Loucy (cell line): ENCODE measurements around the gene TXLNG.
"Not testable (repeated sequence)": the region's sequence is repeated elsewhere in the genome, so short reads cannot be mapped to it uniquely, and the experiment has no call there.

Experiments
- H2AFZ ChIP-seq: fragments of 200-600 bp; sonication (generic); 2 replicates; pipeline ENCODE4 v1.6.0; 2016; ENCODE audit warnings: antibody characterized with exemption, mild to moderate bottlenecking, low read length, moderate library complexity
- H3F3A ChIP-seq: fragments of 200-600 bp; 2 replicates; pipeline ENCODE4 v1.6.0; 2016; ENCODE audit warnings: antibody characterized with exemption, low read depth, mild to moderate bottlenecking
- H3K27me3 ChIP-seq: fragments of 200-600 bp; sonication (generic); 2 replicates; pipeline ENCODE4 v1.6.1; 2014; ENCODE audit warnings: low read length, mild to moderate bottlenecking; ENCODE audit not compliant: insufficient read depth, poor library complexity, severe bottlenecking
- H3K36me3 ChIP-seq: fragments of 200-600 bp; sonication (generic); 2 replicates; pipeline ENCODE4 v1.6.1; 2016; ENCODE audit warnings: low read length; ENCODE audit not compliant: insufficient read depth
- H3K4me1 ChIP-seq: fragments of 200-600 bp; sonication (generic); 2 replicates; pipeline ENCODE4 v1.5.1; 2014; ENCODE audit warnings: low read length, mild to moderate bottlenecking; ENCODE audit not compliant: insufficient read depth, poor library complexity, severe bottlenecking
- H3K4me2 ChIP-seq: fragments of 200-600 bp; sonication (generic); 2 replicates; pipeline ENCODE4 v1.6.0; 2014; ENCODE audit warnings: antibody characterized with exemption, low read length, low read depth, mild to moderate bottlenecking; ENCODE audit not compliant: poor library complexity, severe bottlenecking
- H3K4me3 ChIP-seq: fragments of 200-600 bp; sonication (generic); 2 replicates; pipeline ENCODE4 v1.5.1; 2014; ENCODE audit warnings: low read length, mild to moderate bottlenecking, mixed read lengths; ENCODE audit not compliant: poor library complexity, severe bottlenecking
- H3K79me2 ChIP-seq: fragments of 200-600 bp; sonication (generic); 2 replicates; pipeline ENCODE4 v1.6.1; 2014; ENCODE audit warnings: low read length; ENCODE audit not compliant: insufficient read depth
- H3K9ac ChIP-seq: fragments of 200-600 bp; sonication (generic); 2 replicates; pipeline ENCODE4 v1.6.0; 2014; ENCODE audit warnings: mild to moderate bottlenecking, low read depth, low read length, moderate library complexity; ENCODE audit not compliant: poor library complexity, severe bottlenecking
- H3K9me2 ChIP-seq: fragments of 200-600 bp; sonication (generic); replicated peaks from 2 replicates; pipeline ENCODE4 v1.6.1; 2016; ENCODE audit warnings: low read depth, low read length, mixed read lengths
- H3K9me3 ChIP-seq: fragments of 200-600 bp; sonication (generic); 2 replicates; pipeline ENCODE4 v1.6.1; 2014; ENCODE audit warnings: mild to moderate bottlenecking, antibody characterized with exemption, low read length, low read depth; ENCODE audit not compliant: insufficient read depth
- H4K20me1 ChIP-seq: fragments of 200-600 bp; sonication (generic); 2 replicates; pipeline ENCODE4 v1.6.0; 2014; ENCODE audit warnings: antibody characterized with exemption, low read length, mild to moderate bottlenecking; ENCODE audit not compliant: insufficient read depth, poor library complexity, severe bottlenecking
- CTCF ChIP-seq: fragments of 200-600 bp; sonication (generic); conservative IDR thresholded peaks from 2 replicates; pipeline ENCODE4 v1.5.1; 2014; ENCODE audit warnings: mild to moderate bottlenecking, antibody characterized with exemption, low read length
- EZH2phosphoT487 ChIP-seq: fragments of 200-600 bp; IDR thresholded peaks from 2 replicates; pipeline ENCODE4 v1.6.1; 2018; ENCODE audit warnings: antibody characterized with exemption, mild to moderate bottlenecking, moderate library complexity, borderline replicate concordance

Gene TXLNG

GRCh38 chrX:16852617-16853179 is 66.4 kb downstream of the TXLNG start:
- Histone ChIP-seq H3K9me3 (no peaks in the 10 kb centered on the region), H3K9ac (no peak overlapping the region), H3F3A (no peaks in the 10 kb centered on the region), H4K20me1 (peaks cover 18% of the 10 kb centered on the region), H3K4me2 (no peak overlapping the region), H3K79me2 (peaks cover 50% of the 10 kb centered on the region), H3K36me3 (peaks cover 89% of the 10 kb centered on the region), H3K27me3 (no peaks in the 10 kb centered on the region), H3K4me3 (no peak overlapping the region), H3K4me1 (no peaks in the 10 kb centered on the region), H3K9me2 (no peaks in the 10 kb centered on the region), H2AFZ (no peak overlapping the region)
- TF ChIP-seq EZH2phosphoT487, result no peak
- TF ChIP-seq CTCF, result no peak

- no peaks in the 10 kb centered on the region for H3F3A ChIP-seq
- no peak overlapping the region for H3K9ac ChIP-seq
- H2AFZ ChIP-seq, result no peak overlapping the region
- no peaks in the 10 kb centered on the region for H3K4me1 ChIP-seq
- H4K20me1 ChIP-seq, result peaks cover 24% of the 10 kb centered on the region
- TF ChIP-seq EZH2phosphoT487 (no peak), CTCF (no peak)
- H3K36me3 ChIP-seq, result peaks cover 89% of the 10 kb centered on the region
- H3K9me3 ChIP-seq, result no peaks in the 10 kb centered on the region
- no peaks in the 10 kb centered on the region for H3K9me2 ChIP-seq
- peaks cover 59% of the 10 kb centered on the region for H3K79me2 ChIP-seq
- no peak overlapping the region for H3K4me3 ChIP-seq
- no peaks in the 10 kb centered on the region for H3K27me3 ChIP-seq
- no peak overlapping the region for H3K4me2 ChIP-seq
Observed at GRCh38 chrX:16853537-16853936, 67.3 kb downstream of the TXLNG start.

DNA sequence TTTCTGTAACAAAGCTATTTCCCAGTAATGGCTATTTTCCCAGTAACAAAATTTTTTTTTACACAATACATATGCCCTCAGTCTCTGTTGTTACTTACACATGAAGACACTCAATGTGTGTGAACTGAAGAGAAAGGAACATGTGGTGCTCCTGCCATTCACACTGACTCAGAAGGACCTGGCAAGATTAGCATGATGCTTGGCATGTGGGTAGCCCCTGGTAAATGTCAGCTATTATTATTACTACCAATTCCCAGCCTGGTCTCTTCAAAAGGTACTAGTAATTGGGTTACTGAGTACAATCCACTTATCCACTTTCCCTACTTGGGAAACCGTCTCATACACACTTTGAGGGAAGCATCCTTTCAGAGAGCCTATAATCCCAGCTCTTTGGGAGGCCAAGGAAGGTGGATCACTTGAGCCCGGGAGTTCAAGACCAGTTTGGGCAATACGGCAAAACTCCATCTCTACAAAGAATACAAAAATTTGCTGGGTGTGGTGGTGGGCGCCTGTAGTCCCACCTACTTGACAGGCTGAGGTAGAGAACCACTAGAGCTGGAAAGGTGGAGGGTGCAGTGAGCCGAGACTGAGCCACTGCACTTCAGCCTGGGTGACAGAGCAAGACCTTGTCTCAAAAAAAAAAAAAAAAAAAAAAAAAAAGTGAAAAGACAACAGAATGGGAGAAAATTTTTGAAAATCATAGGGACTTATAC is 69.3 kb downstream of the TXLNG start:
- no peaks in the 10 kb centered on the region for H3K9me2 ChIP-seq
- H3K27me3 ChIP-seq, result no peaks in the 10 kb centered on the region
- H2AFZ ChIP-seq, result no peak overlapping the region
- H3K9me3 ChIP-seq, result no peaks in the 10 kb centered on the region
- H4K20me1 ChIP-seq, result peaks cover 37% of the 10 kb centered on the region
- no peaks in the 10 kb centered on the region for H3K4me1 ChIP-seq
- H3K4me2 ChIP-seq, result no peak overlapping the region
- H3F3A ChIP-seq, result no peaks in the 10 kb centered on the region
- peaks cover 76% of the 10 kb centered on the region for H3K79me2 ChIP-seq
- TF ChIP-seq CTCF (no peak), EZH2phosphoT487 (no peak)
- no peak overlapping the region for H3K9ac ChIP-seq
- peaks cover 84% of the 10 kb centered on the region for H3K36me3 ChIP-seq
- H3K4me3 ChIP-seq, result no peak overlapping the region

GRCh38 chrX:16856076-16856404 is 69.8 kb downstream of the TXLNG start:
- not testable (repeated sequence) for H3K27me3 ChIP-seq, H3F3A ChIP-seq, H3K4me3 ChIP-seq, H3K4me2 ChIP-seq, H3K9me3 ChIP-seq, H2AFZ ChIP-seq, H3K4me1 ChIP-seq, H3K9ac ChIP-seq, H3K9me2 ChIP-seq
- peaks cover 80% of the 10 kb centered on the region for H3K79me2 ChIP-seq
- H4K20me1 ChIP-seq, result peaks cover 38% of the 10 kb centered on the region
- peaks cover 82% of the 10 kb centered on the region for H3K36me3 ChIP-seq
